GM12864 (cell line): ENCODE results near the gene POLA2.

Source experiments
- DNase-seq: peaks from one replicate; pipeline ENCODE4 v3.0.0-alpha.2; 2011; ENCODE audit warnings: low read depth
- H3K4me3 ChIP-seq: 2 replicates; pipeline ENCODE4 v1.5.1; 2011; ENCODE audit warnings: mild to moderate bottlenecking, low read depth, low read length, control low read depth
- TF ChIP-seq, protein P1 (sequence below): IDR thresholded peaks from 2 replicates; pipeline ENCODE4 v1.5.1; 2011; ENCODE audit warnings: low read depth, mild to moderate bottlenecking, moderate library complexity, low read length, control low read depth, inconsistent platforms; ENCODE audit errors: missing control alignments

The POLA2 gene

GRCh38 chr11:65308281-65308891 is 46.6 kb downstream of the POLA2 start:
- no peak for DNase-seq
- H3K4me3 ChIP-seq, result no peak overlapping the region

DNA sequence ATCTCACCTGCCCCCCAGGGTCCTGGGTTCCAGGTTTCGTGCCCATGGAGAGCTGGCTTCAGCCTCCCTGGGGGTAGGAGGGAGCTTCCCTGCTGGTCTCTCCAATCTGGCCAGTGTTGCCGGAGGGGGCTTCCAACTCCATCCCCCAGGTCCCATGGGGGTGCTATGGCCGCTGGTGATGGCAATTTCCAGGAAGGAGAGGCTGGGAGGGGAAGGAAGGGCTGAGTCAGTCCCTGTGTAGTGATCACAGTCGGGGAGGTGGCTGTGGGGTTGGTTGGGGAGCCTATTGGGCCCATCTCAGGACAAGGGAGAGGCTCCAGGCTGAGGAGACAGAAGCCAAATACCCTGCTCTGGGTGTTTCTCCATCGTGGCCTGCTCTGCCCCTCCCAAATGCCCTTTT is 47.2 kb downstream of the POLA2 start:
- DNase-seq, result no peak
- H3K4me3 ChIP-seq, result no peak overlapping the region
- TF ChIP-seq, protein P1, sequence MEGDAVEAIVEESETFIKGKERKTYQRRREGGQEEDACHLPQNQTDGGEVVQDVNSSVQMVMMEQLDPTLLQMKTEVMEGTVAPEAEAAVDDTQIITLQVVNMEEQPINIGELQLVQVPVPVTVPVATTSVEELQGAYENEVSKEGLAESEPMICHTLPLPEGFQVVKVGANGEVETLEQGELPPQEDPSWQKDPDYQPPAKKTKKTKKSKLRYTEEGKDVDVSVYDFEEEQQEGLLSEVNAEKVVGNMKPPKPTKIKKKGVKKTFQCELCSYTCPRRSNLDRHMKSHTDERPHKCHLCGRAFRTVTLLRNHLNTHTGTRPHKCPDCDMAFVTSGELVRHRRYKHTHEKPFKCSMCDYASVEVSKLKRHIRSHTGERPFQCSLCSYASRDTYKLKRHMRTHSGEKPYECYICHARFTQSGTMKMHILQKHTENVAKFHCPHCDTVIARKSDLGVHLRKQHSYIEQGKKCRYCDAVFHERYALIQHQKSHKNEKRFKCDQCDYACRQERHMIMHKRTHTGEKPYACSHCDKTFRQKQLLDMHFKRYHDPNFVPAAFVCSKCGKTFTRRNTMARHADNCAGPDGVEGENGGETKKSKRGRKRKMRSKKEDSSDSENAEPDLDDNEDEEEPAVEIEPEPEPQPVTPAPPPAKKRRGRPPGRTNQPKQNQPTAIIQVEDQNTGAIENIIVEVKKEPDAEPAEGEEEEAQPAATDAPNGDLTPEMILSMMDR, result no peak

More at GRCh38 chr11:65308281-65308891, 46.6 kb downstream of the POLA2 start:
- TF ChIP-seq, protein P1, result no peak

GRCh38 chr11:65310215-65310614 is 48.5 kb downstream of the POLA2 start:
- DNase-seq, result no peak
- H3K4me3 ChIP-seq, result no peak overlapping the region
- TF ChIP-seq, protein P1, result no peak

GRCh38 chr11:65310736-65311135 is 49.0 kb downstream of the POLA2 start:
- TF ChIP-seq, protein P1, result no peak
- H3K4me3 ChIP-seq, result no peak overlapping the region
- no peak for DNase-seq

- H3K4me3 ChIP-seq, result no peak overlapping the region
- TF ChIP-seq, protein P1, result no peak
Measured at GRCh38 chr11:65311170-65311678, 49.5 kb downstream of the POLA2 start.

DNA sequence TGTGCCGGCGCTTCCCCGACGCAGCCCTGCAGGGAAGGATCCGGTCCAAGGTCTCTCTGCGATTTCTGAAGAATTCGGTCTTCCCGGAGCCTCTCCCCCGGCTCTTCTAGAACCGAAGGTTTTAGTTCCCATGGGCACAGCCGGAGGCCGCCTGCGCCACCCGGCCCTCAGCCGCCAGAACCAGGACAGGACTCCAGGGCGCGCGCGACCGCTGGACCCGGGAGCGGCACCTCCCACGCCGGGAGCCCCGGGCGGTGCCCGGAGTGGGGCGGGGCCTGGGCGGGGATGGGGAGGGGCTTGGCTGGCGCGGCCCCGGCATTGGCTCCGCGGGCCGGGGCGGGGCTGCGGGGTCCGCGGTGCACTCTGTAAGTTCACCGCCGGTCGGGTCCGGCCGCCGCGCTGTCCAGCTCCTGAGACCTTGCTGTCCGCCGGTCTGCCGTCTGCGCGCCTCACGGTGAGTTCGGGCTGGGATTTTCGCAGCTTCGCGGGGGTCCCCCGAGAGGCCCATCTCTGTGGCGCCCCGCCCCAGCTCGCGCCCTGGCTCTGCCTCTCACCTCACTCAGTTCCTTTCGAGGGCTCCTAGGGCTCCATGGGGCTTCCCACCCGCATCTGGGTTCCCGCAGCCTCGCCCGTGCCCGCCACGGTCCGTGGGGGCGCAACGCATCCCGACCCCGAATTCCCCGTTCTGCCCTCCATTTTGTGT is 52.9 kb downstream of the POLA2 start, which contains the start of gene CDC42EP2:
TSS of gene CDC42EP2 (plus strand) at position 366 of the 703 bp plus-strand sequence. CDS start 6,033 bp downstream, outside the sequence.
- DNase-seq, result no peak
- TF ChIP-seq, protein P1, result no peak
- H3K4me3 ChIP-seq, result peak within 1 kb of the TSS; percentile 48

More at GRCh38 chr11:65311170-65311678, 49.5 kb downstream of the POLA2 start:
- no peak for DNase-seq
